HCT116 (cell line): ENCODE data around the gene ARFGAP1. TPM values are rescaled to one million over a fixed set of nuclear protein-coding genes. Genes with fewer than 3 reads are reported as not detected.

Experiments used
- ATAC-seq: fragments of 200-7000 bp; cut with Tn5 transposase; 2 replicates; pipeline ENCODE4 v1.9.1; 2020; ENCODE audit warnings: mild to moderate bottlenecking, moderate library complexity
- BruUV-seq: library from RNA; stranded (reverse); fragments of 400-500 nt; replicated peaks from 2 replicates; lab custom pipeline; 2021; lab: Mats Ljungman, UMichigan
- CTCF ChIA-PET: fragments of 300-600 bp; sonication (Branson Sonifier 250); formaldehyde crosslinking; loops from one replicate; lab custom pipeline; 2021; ENCODE audit warnings: antibody characterized with exemption; lab: Charles Lee
- POLR2A ChIA-PET: fragments of 300-600, 350-600 bp; sonication (Branson Sonifier 250); formaldehyde crosslinking; loops from one replicate; lab custom pipeline; 2021; ENCODE audit warnings: antibody characterized with exemption; lab: Charles Lee
- RAD21 ChIA-PET, 2 experiments: fragments of 300-600 bp; sonication (Branson Sonifier 250); formaldehyde crosslinking; loops; one replicate each; lab custom pipeline; 2023; ENCODE audit warnings: low total read pairs in 2 of 2; ENCODE audit not compliant: uncharacterized antibody in 2 of 2, unreplicated experiment in 2 of 2, low non-redundant PET in 1 of 2; lab: Charles Lee
- DNase-seq: peaks from one replicate; pipeline ENCODE4 v3.0.0-alpha.2; 2010; ENCODE audit warnings: low read depth, low spot score
- H2AFZ ChIP-seq: fragments of 200-600 bp; shearing (Covaris generic), sonication (generic); 2 replicates; pipeline ENCODE4 v1.6.1; 2017; ENCODE audit warnings: low read depth, mixed run types, mixed read lengths, antibody characterized with exemption, low read length; ENCODE audit not compliant: poor library complexity, severe bottlenecking
- H3K27ac ChIP-seq: 2 replicates; pipeline ENCODE4 v1.5.1; 2012; ENCODE audit warnings: low read depth, low read length
- H3K27me3 ChIP-seq: fragments of 200-600 bp; sonication (generic); 2 replicates; pipeline ENCODE4 v1.6.1; 2016; ENCODE audit warnings: mixed run types, low read length, mixed read lengths; ENCODE audit not compliant: insufficient read depth
- H3K36me3 ChIP-seq, 2 experiments: fragments of 200-500 bp in 1 of 2; fragments of 200-600 bp in 1 of 2; sonication (Bioruptor generic) in 1 of 2; sonication (generic) in 1 of 2; 2 replicates each; pipeline versions ENCODE4 v1.5.1 to v1.6.1; 2014 to 2016; ENCODE audit warnings: low read length in 2 of 2, inconsistent platforms in 1 of 2, mixed read lengths in 1 of 2, mixed run types in 1 of 2; ENCODE audit not compliant: insufficient read depth in 2 of 2, control insufficient read depth in 1 of 2
- H3K4me1 ChIP-seq, 2 experiments: fragments of 200-600 bp in 1 of 2; sonication (generic) in 1 of 2; 2 replicates each; pipeline versions ENCODE4 v1.5.1 to v1.6.1; 2012 to 2017; ENCODE audit warnings: low read length in 2 of 2, inconsistent platforms in 1 of 2, mild to moderate bottlenecking in 1 of 2, mixed read lengths in 1 of 2, mixed run types in 1 of 2, moderate library complexity in 1 of 2; ENCODE audit not compliant: insufficient read depth in 2 of 2, control insufficient read depth in 1 of 2
- H3K4me2 ChIP-seq: fragments of 200-600 bp; sonication (generic); 2 replicates; pipeline ENCODE4 v1.6.1; 2017; ENCODE audit warnings: mixed run types, low read length, mixed read lengths
- H3K4me3 ChIP-seq, 2 experiments: fragments of 200-600 bp in 1 of 2; sonication (generic) in 1 of 2; replicated peaks in 1 of 2; 2 replicates each; pipeline ENCODE4 v1.5.1; 2011 to 2016; ENCODE audit warnings: low read length in 2 of 2, control low read depth in 1 of 2, low read depth in 1 of 2, mild to moderate bottlenecking in 1 of 2, mixed read lengths in 1 of 2, mixed run types in 1 of 2
- H3K79me2 ChIP-seq: fragments of 200-600 bp; sonication (generic); 2 replicates; pipeline ENCODE4 v1.6.1; 2017; ENCODE audit warnings: mild to moderate bottlenecking, mixed run types, low read length, moderate library complexity, mixed read lengths; ENCODE audit not compliant: insufficient read depth
- H3K9ac ChIP-seq: fragments of 200-600 bp; sonication (generic); 2 replicates; pipeline ENCODE4 v1.6.1; 2016; ENCODE audit warnings: low read length, mixed read lengths
- H3K9me2 ChIP-seq: fragments of 200-600 bp; sonication (generic), shearing (Covaris generic); 2 replicates; pipeline ENCODE4 v1.6.1; 2017; ENCODE audit warnings: mixed run types, mild to moderate bottlenecking, moderate library complexity; ENCODE audit not compliant: insufficient read depth
- H3K9me3 ChIP-seq, 2 experiments: fragments of 200-500 bp in 1 of 2; fragments of 200-600 bp in 1 of 2; sonication (Bioruptor generic) in 1 of 2; sonication (generic) in 1 of 2; 2 replicates each; pipeline ENCODE4 v1.6.1; 2014 to 2017; ENCODE audit warnings: low read length in 2 of 2, mixed read lengths in 2 of 2, inconsistent platforms in 1 of 2, low read depth in 1 of 2, mild to moderate bottlenecking in 1 of 2, mixed run types in 1 of 2, moderate library complexity in 1 of 2; ENCODE audit not compliant: control insufficient read depth in 1 of 2, insufficient read depth in 1 of 2
- H4K20me1 ChIP-seq: fragments of 200-600 bp; sonication (generic), shearing (Covaris generic); 2 replicates; pipeline ENCODE4 v1.6.1; 2017; ENCODE audit warnings: mixed run types, mild to moderate bottlenecking, moderate library complexity; ENCODE audit not compliant: insufficient read depth
- CEBPB ChIP-seq: IDR thresholded peaks from 2 replicates; pipeline ENCODE4 v1.6.1; 2012; ENCODE audit warnings: low read depth
- CTCF ChIP-seq, 3 experiments: fragments of 200-600 bp in 1 of 3; sonication (generic) in 1 of 3; IDR thresholded peaks in 2 of 3; conservative IDR thresholded peaks in 1 of 3; 2 replicates each; pipeline ENCODE4 v1.5.1; 2012 to 2017; ENCODE audit warnings: low read depth in 2 of 3, low read length in 2 of 3, antibody characterized with exemption in 1 of 3, borderline replicate concordance in 1 of 3, control low read depth in 1 of 3, mild to moderate bottlenecking in 1 of 3, mixed read lengths in 1 of 3, mixed run types in 1 of 3, moderate library complexity in 1 of 3; ENCODE audit not compliant: insufficient read depth in 1 of 3
- EGR1 ChIP-seq: IDR thresholded peaks from 2 replicates; pipeline ENCODE4 v1.6.1; 2012; ENCODE audit warnings: low read depth
- ELF1 ChIP-seq: IDR thresholded peaks from 2 replicates; pipeline ENCODE4 v1.6.1; 2012; ENCODE audit warnings: low read depth, borderline replicate concordance
- EZH2 ChIP-seq: fragments of 200-600 bp; sonication (generic); IDR thresholded peaks from 2 replicates; pipeline ENCODE4 v1.6.1; 2017; ENCODE audit warnings: antibody characterized with exemption, mixed run types
- EZH2phosphoT487 ChIP-seq: fragments of 200-600 bp; IDR thresholded peaks from 2 replicates; pipeline ENCODE4 v1.6.1; 2018; ENCODE audit warnings: antibody characterized with exemption, borderline replicate concordance
- FOSL1 ChIP-seq: IDR thresholded peaks from 2 replicates; pipeline ENCODE4 v1.6.1; 2012; ENCODE audit warnings: low read depth
- JUND ChIP-seq: IDR thresholded peaks from 2 replicates; pipeline ENCODE4 v1.6.1; 2012
- MAX ChIP-seq: IDR thresholded peaks from 2 replicates; pipeline ENCODE4 v1.6.1; 2012
- POLR2AphosphoS5 ChIP-seq: IDR thresholded peaks from 2 replicates; pipeline ENCODE4 v1.6.1; 2011; ENCODE audit warnings: mild to moderate bottlenecking, low read depth, low read length, moderate library complexity
- RAD21 ChIP-seq: IDR thresholded peaks from 2 replicates; pipeline ENCODE4 v1.6.1; 2012; ENCODE audit warnings: low read depth, mild to moderate bottlenecking
- SIN3A ChIP-seq: IDR thresholded peaks from 2 replicates; pipeline ENCODE4 v1.6.1; 2012; ENCODE audit warnings: low read depth
- SP1 ChIP-seq: IDR thresholded peaks from 2 replicates; pipeline ENCODE4 v1.6.1; 2012; ENCODE audit warnings: low read depth
- SRF ChIP-seq: IDR thresholded peaks from 2 replicates; pipeline ENCODE4 v1.6.1; 2012; ENCODE audit warnings: low read depth
- TCF7L2 ChIP-seq: IDR thresholded peaks from 2 replicates; pipeline ENCODE4 v1.7.0; 2011; ENCODE audit warnings: borderline replicate concordance, inconsistent platforms; ENCODE audit not compliant: insufficient read depth, insufficient read length; ENCODE audit errors: extremely low read depth
- ZFX ChIP-seq: fragments of 450-650 bp; IDR thresholded peaks from 2 replicates; pipeline ENCODE4 v1.6.1; 2017
- ZNF274 ChIP-seq: fragments of 200-500 bp; sonication (Bioruptor generic); IDR thresholded peaks from 2 replicates; pipeline ENCODE4 v1.6.1; 2014; ENCODE audit warnings: mild to moderate bottlenecking, low read depth, low read length, inconsistent platforms
- intact Hi-C: fragments of 100-400 bp; cut with micrococcal nuclease; formaldehyde crosslinking; loops from 2 replicates; pipeline ENCODE4 v1.10.0; 2022
- total RNA-seq: library from RNA; stranded (reverse); gene quantifications from one replicate; pipeline ENCODE4 v1.2.1, GENCODE V29; 2021; ENCODE audit not compliant: unreplicated experiment
- TF ChIP-seq, protein P1 (sequence below): IDR thresholded peaks from 2 replicates; pipeline ENCODE4 v1.6.1; 2012; ENCODE audit warnings: low read depth
- TF ChIP-seq, protein P2 (sequence below): IDR thresholded peaks from 2 replicates; pipeline ENCODE4 v1.6.1; 2012

ARFGAP1 gene
- total RNA-seq, 1 experiment from 2014 or later = 94.4 TPM

DNA sequence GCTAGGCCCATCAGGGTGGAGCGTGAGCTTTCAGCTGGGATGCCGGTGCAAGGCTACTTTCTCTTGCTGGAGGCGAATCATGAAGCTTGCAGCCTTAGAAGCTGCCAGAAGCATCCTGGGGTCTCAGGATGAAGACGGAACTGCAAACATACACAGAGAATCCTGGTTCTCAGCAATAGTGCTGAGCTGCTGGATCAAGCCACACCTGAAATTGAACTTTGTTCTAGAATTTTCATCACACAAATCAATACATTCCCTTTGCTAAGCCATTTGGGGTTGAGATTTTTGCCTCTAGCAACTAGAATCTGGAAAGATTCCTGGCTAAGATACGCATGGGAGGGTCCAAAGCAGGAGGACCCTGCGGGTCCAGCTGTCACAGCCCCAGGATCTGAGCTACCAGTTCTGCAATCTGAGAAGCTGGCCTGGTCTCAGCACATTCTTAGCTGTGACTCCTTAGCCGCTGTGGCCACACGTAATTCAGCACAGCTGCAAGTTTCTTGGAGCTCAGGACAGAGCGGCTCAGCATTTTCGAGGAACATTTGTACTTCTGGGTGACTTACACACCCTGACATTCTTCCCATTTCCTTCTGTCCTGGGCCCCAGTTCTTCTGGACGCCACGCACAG lies 6.6 kb upstream of the ARFGAP1 start:
- CTCF ChIA-PET = interaction anchor here (1.3 kb wide), 1 partner anchor 42 kb away, joined by 3 read pairs; no protein-coding TSS in a partner anchor
- ATAC-seq = no peak
- BruUV-seq = no TSS peak

More for the DNA sequence above, 6.6 kb upstream of the ARFGAP1 start:
- Histone ChIP-seq H2AFZ (no peak overlapping the region), H4K20me1 (no peaks in the 10 kb centered on the region), H3K4me1 (peaks cover 0 to 9% of the 10 kb centered on the region in 2 experiments; a peak in 1 of 4 replicates), H3K79me2 (no peaks in the 10 kb centered on the region), H3K27ac (no peak overlapping the region), H3K9me2 (no peaks in the 10 kb centered on the region), H3K36me3 (no peaks in the 10 kb centered on the region), H3K27me3 (no peaks in the 10 kb centered on the region), H3K4me3 (no peak overlapping the region), H3K4me2 (no peak overlapping the region), H3K9ac (no peak overlapping the region), H3K9me3 (no peaks in the 10 kb centered on the region)
- intact Hi-C loops = no loop called here
- RAD21 ChIA-PET = interaction anchor here in 1 of 2 experiments (1.0 kb wide), 1 partner anchor 43 kb away, joined by 3 read pairs; no protein-coding TSS in a partner anchor
- no peak for DNase-seq
- POLR2A ChIA-PET = no interaction called here
- TF ChIP-seq CTCF (IDR thresholded peaks at IDR 0.05 in 2 of 3, conservative IDR thresholded peaks at IDR 0.05 in 1 of 3; ENCODE audit: borderline replicate concordance in 1 of 3, insufficient read depth in 1 of 3, low read depth in 2 of 3, low read length in 2 of 3) (no peak), POLR2AphosphoS5 (no peak), EGR1 (no peak), RAD21 (no peak), ZNF274 (no peak), JUND (no peak), ELF1 (no peak), SRF (no peak), SIN3A (no peak), FOSL1 (no peak), EZH2phosphoT487 (no peak), ZFX (no peak), MAX (no peak), TCF7L2 (no peak), SP1 (no peak), CEBPB (no peak), EZH2 (no peak)
- TF ChIP-seq, protein P1, sequence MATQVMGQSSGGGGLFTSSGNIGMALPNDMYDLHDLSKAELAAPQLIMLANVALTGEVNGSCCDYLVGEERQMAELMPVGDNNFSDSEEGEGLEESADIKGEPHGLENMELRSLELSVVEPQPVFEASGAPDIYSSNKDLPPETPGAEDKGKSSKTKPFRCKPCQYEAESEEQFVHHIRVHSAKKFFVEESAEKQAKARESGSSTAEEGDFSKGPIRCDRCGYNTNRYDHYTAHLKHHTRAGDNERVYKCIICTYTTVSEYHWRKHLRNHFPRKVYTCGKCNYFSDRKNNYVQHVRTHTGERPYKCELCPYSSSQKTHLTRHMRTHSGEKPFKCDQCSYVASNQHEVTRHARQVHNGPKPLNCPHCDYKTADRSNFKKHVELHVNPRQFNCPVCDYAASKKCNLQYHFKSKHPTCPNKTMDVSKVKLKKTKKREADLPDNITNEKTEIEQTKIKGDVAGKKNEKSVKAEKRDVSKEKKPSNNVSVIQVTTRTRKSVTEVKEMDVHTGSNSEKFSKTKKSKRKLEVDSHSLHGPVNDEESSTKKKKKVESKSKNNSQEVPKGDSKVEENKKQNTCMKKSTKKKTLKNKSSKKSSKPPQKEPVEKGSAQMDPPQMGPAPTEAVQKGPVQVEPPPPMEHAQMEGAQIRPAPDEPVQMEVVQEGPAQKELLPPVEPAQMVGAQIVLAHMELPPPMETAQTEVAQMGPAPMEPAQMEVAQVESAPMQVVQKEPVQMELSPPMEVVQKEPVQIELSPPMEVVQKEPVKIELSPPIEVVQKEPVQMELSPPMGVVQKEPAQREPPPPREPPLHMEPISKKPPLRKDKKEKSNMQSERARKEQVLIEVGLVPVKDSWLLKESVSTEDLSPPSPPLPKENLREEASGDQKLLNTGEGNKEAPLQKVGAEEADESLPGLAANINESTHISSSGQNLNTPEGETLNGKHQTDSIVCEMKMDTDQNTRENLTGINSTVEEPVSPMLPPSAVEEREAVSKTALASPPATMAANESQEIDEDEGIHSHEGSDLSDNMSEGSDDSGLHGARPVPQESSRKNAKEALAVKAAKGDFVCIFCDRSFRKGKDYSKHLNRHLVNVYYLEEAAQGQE = no peak
- TF ChIP-seq, protein P2, sequence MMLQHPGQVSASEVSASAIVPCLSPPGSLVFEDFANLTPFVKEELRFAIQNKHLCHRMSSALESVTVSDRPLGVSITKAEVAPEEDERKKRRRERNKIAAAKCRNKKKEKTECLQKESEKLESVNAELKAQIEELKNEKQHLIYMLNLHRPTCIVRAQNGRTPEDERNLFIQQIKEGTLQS = no peak
